Nephron progenitor cell (in vitro differentiated cells): ENCODE results near the gene CLEC1B.
"Not testable (repeated sequence)": the region's sequence is repeated elsewhere in the genome, so short reads cannot be mapped to it uniquely, and the experiment has no call there.

Source experiments
- DNase-seq: peaks from one replicate; pipeline ENCODE4 v3.0.0; 2021
- H3K27ac Mint-ChIP-seq: 2 replicates; pipeline ENCODE4 v1.8.0; 2021; ENCODE audit warnings: mild to moderate bottlenecking, moderate library complexity, mixed read lengths
- H3K27me3 Mint-ChIP-seq: 2 replicates; pipeline ENCODE4 v1.8.0; 2021; ENCODE audit warnings: mild to moderate bottlenecking, low read depth, mixed read lengths; ENCODE audit not compliant: poor library complexity
- H3K36me3 Mint-ChIP-seq: 2 replicates; pipeline ENCODE4 v1.8.0; 2021; ENCODE audit warnings: low read depth, mixed read lengths
- H3K4me1 Mint-ChIP-seq: 2 replicates; pipeline ENCODE4 v1.8.0; 2021; ENCODE audit warnings: mixed read lengths
- H3K4me3 Mint-ChIP-seq: 2 replicates; pipeline ENCODE4 v1.8.0; 2021; ENCODE audit warnings: mild to moderate bottlenecking, moderate library complexity, mixed read lengths
- H3K9me3 Mint-ChIP-seq: 2 replicates; pipeline ENCODE4 v1.8.0; 2021; ENCODE audit warnings: mild to moderate bottlenecking, moderate library complexity, mixed read lengths
- TF ChIP-seq, protein P1 (sequence below): fragments of 200-600 bp; sonication (generic); IDR thresholded peaks from 2 replicates; pipeline ENCODE4 v1.5.0; 2021; ENCODE audit warnings: antibody characterized with exemption

The CLEC1B gene

GRCh38 chr12:9992296-9992695 is 6.6 kb downstream of the CLEC1B start:
- TF ChIP-seq, protein P1, sequence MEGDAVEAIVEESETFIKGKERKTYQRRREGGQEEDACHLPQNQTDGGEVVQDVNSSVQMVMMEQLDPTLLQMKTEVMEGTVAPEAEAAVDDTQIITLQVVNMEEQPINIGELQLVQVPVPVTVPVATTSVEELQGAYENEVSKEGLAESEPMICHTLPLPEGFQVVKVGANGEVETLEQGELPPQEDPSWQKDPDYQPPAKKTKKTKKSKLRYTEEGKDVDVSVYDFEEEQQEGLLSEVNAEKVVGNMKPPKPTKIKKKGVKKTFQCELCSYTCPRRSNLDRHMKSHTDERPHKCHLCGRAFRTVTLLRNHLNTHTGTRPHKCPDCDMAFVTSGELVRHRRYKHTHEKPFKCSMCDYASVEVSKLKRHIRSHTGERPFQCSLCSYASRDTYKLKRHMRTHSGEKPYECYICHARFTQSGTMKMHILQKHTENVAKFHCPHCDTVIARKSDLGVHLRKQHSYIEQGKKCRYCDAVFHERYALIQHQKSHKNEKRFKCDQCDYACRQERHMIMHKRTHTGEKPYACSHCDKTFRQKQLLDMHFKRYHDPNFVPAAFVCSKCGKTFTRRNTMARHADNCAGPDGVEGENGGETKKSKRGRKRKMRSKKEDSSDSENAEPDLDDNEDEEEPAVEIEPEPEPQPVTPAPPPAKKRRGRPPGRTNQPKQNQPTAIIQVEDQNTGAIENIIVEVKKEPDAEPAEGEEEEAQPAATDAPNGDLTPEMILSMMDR = no peak
- peaks cover 6% of the 10 kb centered on the region for H3K4me1 Mint-ChIP-seq
- no peaks in the 10 kb centered on the region for H3K36me3 Mint-ChIP-seq
- DNase-seq = no peak
- no peak overlapping the region for H3K27ac Mint-ChIP-seq
- no peaks in the 10 kb centered on the region for H3K27me3 Mint-ChIP-seq
- H3K9me3 Mint-ChIP-seq = no peaks in the 10 kb centered on the region
- H3K4me3 Mint-ChIP-seq = no peak overlapping the region

DNA sequence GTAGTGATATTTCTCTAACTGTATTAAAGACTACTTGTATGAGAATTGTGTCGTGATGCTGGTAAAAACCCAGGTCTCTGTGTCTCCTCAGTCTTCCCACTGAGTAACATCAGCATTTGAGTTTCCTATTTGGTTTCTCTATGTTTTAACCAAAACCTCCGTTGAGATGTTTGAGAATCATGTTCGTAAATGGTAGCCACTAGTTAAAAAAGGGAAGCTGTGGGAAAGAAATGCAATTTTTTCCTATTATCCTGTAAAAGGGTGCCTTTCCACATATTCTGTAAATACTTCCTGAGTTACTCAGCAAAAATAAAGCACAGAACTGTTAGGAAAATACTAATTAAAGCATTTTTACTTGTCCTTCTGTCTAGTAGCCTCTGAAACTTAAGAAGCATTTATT is 7.0 kb downstream of the CLEC1B start:
- Mint-ChIP-seq H3K27ac (no peak overlapping the region), H3K27me3 (no peaks in the 10 kb centered on the region), H3K9me3 (no peaks in the 10 kb centered on the region), H3K4me1 (peaks cover 5% of the 10 kb centered on the region), H3K4me3 (no peak overlapping the region), H3K36me3 (no peaks in the 10 kb centered on the region)
- DNase-seq = no peak
- TF ChIP-seq, protein P1 = no peak

DNA sequence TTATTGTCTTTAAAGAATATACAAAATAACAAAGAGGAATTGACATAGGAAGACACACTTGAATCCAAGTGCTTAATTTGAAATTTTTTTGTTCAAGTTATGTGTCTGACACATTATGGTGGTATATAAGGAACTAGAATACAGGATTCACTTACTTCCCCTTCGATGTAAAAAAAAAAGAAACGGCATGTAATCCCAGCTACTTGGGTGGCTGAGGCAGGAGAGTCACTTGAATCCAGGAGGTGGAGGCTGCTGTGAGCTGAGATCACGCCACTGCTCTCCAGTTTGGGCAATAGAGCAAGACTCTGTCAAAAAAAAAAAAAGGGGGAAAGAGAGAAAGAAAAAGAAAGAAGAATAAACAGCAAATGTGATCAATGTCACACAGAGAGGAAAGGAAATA is 18.8 kb downstream of the CLEC1B start:
- Mint-ChIP-seq H3K9me3 (peaks cover 24% of the 10 kb centered on the region), H3K36me3 (peaks cover 3% of the 10 kb centered on the region), H3K4me1 (no peaks in the 10 kb centered on the region), H3K27me3 (peaks cover 4% of the 10 kb centered on the region), H3K4me3 (no peak overlapping the region), H3K27ac (no peak overlapping the region)
- DNase-seq = no peak
- TF ChIP-seq, protein P1 = no peak

- H3K36me3 Mint-ChIP-seq = peaks cover 6% of the 10 kb centered on the region
- H3K27ac Mint-ChIP-seq = no peak overlapping the region
- H3K9me3 Mint-ChIP-seq = peaks cover 27% of the 10 kb centered on the region
These were observed 21.0 kb downstream of the CLEC1B start for GRCh38 chr12:9977916-9978315.

DNA sequence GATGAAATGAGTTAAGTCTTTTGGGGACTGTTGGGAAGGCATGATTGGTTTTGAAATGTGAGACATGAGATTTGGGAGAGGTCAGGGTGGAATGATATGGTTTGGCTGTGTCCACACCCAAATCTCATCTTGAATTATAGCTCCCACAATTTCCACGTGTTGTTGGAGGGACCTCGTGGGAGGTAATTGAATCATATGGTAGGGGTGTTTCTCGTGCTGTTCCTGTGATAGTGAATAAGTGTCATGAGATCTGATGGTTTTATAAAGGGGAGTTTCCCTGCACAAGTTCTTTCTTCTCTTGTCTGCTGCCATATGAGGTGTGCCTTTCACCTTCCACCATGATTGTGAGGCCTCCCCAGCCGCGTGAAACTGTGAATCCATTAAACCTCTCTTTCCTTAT is 22.3 kb downstream of the CLEC1B start:
- H3K9me3 Mint-ChIP-seq = peaks cover 27% of the 10 kb centered on the region
- not testable (repeated sequence) for H3K36me3 Mint-ChIP-seq, DNase-seq, H3K4me3 Mint-ChIP-seq, H3K27me3 Mint-ChIP-seq, H3K27ac Mint-ChIP-seq, H3K4me1 Mint-ChIP-seq

More at GRCh38 chr12:9977916-9978315, 21.0 kb downstream of the CLEC1B start:
- TF ChIP-seq, protein P1 = no peak
- H3K27me3 Mint-ChIP-seq = peaks cover 4% of the 10 kb centered on the region
- no peak overlapping the region for H3K4me3 Mint-ChIP-seq
- no peak for DNase-seq
- no peaks in the 10 kb centered on the region for H3K4me1 Mint-ChIP-seq

GRCh38 chr12:9975614-9976013 is 23.3 kb downstream of the CLEC1B start:
- no peak for DNase-seq
- Mint-ChIP-seq H3K27ac (no peak overlapping the region), H3K4me1 (no peaks in the 10 kb centered on the region), H3K27me3 (peaks cover 4% of the 10 kb centered on the region), H3K36me3 (peaks cover 6% of the 10 kb centered on the region), H3K9me3 (peaks cover 27% of the 10 kb centered on the region), H3K4me3 (no peak overlapping the region)
- TF ChIP-seq, protein P1 = no peak

GRCh38 chr12:9974731-9975130 is 24.2 kb downstream of the CLEC1B start:
- not testable (repeated sequence) for H3K27me3 Mint-ChIP-seq, H3K4me1 Mint-ChIP-seq, DNase-seq, H3K36me3 Mint-ChIP-seq, H3K27ac Mint-ChIP-seq, H3K4me3 Mint-ChIP-seq
- peaks cover 27% of the 10 kb centered on the region for H3K9me3 Mint-ChIP-seq
